Measurements from ENCODE around the gene TMEM198. TPM values are rescaled to one million over a fixed set of nuclear protein-coding genes. Genes with fewer than 3 reads are reported as not detected.
A peak's percentile ranks its signal among the peaks of the same experiment; 100 is the strongest.

The TMEM198 gene
- total and polyA plus RNA-seq, 9 of the 15 experiments (the other 6 are each of a cell fraction or from before 2014, with no cell fraction given) = 0.03 to 3.8 (median 1.0) TPM

GRCh38 chr2:219552382-219553167 is 8.7 kb downstream of the TMEM198 start (continued):
- TF ChIP-seq POLR2H (tag; IDR thresholded peaks at IDR 0.05; ENCODE audit: low read depth) = no peak
- TF ChIP-seq, protein P1, sequence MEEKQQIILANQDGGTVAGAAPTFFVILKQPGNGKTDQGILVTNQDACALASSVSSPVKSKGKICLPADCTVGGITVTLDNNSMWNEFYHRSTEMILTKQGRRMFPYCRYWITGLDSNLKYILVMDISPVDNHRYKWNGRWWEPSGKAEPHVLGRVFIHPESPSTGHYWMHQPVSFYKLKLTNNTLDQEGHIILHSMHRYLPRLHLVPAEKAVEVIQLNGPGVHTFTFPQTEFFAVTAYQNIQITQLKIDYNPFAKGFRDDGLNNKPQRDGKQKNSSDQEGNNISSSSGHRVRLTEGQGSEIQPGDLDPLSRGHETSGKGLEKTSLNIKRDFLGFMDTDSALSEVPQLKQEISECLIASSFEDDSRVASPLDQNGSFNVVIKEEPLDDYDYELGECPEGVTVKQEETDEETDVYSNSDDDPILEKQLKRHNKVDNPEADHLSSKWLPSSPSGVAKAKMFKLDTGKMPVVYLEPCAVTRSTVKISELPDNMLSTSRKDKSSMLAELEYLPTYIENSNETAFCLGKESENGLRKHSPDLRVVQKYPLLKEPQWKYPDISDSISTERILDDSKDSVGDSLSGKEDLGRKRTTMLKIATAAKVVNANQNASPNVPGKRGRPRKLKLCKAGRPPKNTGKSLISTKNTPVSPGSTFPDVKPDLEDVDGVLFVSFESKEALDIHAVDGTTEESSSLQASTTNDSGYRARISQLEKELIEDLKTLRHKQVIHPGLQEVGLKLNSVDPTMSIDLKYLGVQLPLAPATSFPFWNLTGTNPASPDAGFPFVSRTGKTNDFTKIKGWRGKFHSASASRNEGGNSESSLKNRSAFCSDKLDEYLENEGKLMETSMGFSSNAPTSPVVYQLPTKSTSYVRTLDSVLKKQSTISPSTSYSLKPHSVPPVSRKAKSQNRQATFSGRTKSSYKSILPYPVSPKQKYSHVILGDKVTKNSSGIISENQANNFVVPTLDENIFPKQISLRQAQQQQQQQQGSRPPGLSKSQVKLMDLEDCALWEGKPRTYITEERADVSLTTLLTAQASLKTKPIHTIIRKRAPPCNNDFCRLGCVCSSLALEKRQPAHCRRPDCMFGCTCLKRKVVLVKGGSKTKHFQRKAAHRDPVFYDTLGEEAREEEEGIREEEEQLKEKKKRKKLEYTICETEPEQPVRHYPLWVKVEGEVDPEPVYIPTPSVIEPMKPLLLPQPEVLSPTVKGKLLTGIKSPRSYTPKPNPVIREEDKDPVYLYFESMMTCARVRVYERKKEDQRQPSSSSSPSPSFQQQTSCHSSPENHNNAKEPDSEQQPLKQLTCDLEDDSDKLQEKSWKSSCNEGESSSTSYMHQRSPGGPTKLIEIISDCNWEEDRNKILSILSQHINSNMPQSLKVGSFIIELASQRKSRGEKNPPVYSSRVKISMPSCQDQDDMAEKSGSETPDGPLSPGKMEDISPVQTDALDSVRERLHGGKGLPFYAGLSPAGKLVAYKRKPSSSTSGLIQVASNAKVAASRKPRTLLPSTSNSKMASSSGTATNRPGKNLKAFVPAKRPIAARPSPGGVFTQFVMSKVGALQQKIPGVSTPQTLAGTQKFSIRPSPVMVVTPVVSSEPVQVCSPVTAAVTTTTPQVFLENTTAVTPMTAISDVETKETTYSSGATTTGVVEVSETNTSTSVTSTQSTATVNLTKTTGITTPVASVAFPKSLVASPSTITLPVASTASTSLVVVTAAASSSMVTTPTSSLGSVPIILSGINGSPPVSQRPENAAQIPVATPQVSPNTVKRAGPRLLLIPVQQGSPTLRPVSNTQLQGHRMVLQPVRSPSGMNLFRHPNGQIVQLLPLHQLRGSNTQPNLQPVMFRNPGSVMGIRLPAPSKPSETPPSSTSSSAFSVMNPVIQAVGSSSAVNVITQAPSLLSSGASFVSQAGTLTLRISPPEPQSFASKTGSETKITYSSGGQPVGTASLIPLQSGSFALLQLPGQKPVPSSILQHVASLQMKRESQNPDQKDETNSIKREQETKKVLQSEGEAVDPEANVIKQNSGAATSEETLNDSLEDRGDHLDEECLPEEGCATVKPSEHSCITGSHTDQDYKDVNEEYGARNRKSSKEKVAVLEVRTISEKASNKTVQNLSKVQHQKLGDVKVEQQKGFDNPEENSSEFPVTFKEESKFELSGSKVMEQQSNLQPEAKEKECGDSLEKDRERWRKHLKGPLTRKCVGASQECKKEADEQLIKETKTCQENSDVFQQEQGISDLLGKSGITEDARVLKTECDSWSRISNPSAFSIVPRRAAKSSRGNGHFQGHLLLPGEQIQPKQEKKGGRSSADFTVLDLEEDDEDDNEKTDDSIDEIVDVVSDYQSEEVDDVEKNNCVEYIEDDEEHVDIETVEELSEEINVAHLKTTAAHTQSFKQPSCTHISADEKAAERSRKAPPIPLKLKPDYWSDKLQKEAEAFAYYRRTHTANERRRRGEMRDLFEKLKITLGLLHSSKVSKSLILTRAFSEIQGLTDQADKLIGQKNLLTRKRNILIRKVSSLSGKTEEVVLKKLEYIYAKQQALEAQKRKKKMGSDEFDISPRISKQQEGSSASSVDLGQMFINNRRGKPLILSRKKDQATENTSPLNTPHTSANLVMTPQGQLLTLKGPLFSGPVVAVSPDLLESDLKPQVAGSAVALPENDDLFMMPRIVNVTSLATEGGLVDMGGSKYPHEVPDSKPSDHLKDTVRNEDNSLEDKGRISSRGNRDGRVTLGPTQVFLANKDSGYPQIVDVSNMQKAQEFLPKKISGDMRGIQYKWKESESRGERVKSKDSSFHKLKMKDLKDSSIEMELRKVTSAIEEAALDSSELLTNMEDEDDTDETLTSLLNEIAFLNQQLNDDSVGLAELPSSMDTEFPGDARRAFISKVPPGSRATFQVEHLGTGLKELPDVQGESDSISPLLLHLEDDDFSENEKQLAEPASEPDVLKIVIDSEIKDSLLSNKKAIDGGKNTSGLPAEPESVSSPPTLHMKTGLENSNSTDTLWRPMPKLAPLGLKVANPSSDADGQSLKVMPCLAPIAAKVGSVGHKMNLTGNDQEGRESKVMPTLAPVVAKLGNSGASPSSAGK (IDR thresholded peaks at IDR 0.05) = peak; percentile 72
- TF ChIP-seq SIN3A (IDR thresholded peaks at IDR 0.05; ENCODE audit: borderline replicate concordance in 2 of 2, control insufficient read depth in 1 of 2, low read depth in 2 of 2, low read length in 2 of 2) = peak; percentile 67 to 83; a peak in 2 of 4 replicates
- TF ChIP-seq EP400 (IDR thresholded peaks at IDR 0.05) = no peak
- no peak for TF ChIP-seq HNRNPK (IDR thresholded peaks at IDR 0.05; ENCODE audit: low read depth, low read length, poor library complexity, severe bottlenecking)
- 0 out of 2 replicates have a peak, but pooled peaks have one; percentile 13 for TF ChIP-seq CTBP1 (IDR thresholded peaks at IDR 0.05; ENCODE audit: borderline replicate concordance)
- no peak for TF ChIP-seq TARDBP (IDR thresholded peaks at IDR 0.05)
- peak; percentile 42; the same call in 1 of the 2 replicates for TF ChIP-seq CXXC5 (CRISPR knock-in tag; IDR thresholded peaks at IDR 0.05)
- no peak for TF ChIP-seq EZH2 (IDR thresholded peaks at IDR 0.05; ENCODE audit: borderline replicate concordance, low read depth, low read length)
- TF ChIP-seq FOXJ2 (tag; IDR thresholded peaks at IDR 0.05) = no peak
- no peak for TF ChIP-seq PML (IDR thresholded peaks at IDR 0.05; ENCODE audit: low read length)
- TF ChIP-seq, protein P2, sequence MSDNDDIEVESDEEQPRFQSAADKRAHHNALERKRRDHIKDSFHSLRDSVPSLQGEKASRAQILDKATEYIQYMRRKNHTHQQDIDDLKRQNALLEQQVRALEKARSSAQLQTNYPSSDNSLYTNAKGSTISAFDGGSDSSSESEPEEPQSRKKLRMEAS (CRISPR knock-in tag; IDR thresholded peaks at IDR 0.05) = peak; percentile 73
- peak; percentile 50; the same call in 1 of the 2 replicates for TF ChIP-seq BHLHE40 (IDR thresholded peaks at IDR 0.05; ENCODE audit: low read length)
- TF ChIP-seq DLX4 (CRISPR knock-in tag; IDR thresholded peaks at IDR 0.05) = no peak
- no peak for TF ChIP-seq ZNF121 (CRISPR knock-in tag; conservative IDR thresholded peaks at IDR 0.05)
- TF ChIP-seq ATF7 (IDR thresholded peaks at IDR 0.05) = 0 out of 2 replicates have a peak, but pooled peaks have one; percentile 12

Data from K562 (cell line).